ENCODE results near the gene SNED1. TPM values are rescaled to one million over a fixed set of nuclear protein-coding genes. Genes with fewer than 3 reads are reported as not detected.

The SNED1 gene
- polyA plus RNA-seq, 1 donor from 2014 or later = 0.32 TPM

- no peaks in the 10 kb centered on the region for H3K9me2 ChIP-seq (ENCODE audit: insufficient read depth, low read length)
- H3K4me3 ChIP-seq (ENCODE audit: low read length) = no peak overlapping the region
- H2AFZ ChIP-seq (ENCODE audit: low read depth, low read length) = no peak overlapping the region
- H3K79me2 ChIP-seq (replicated peaks; ENCODE audit: insufficient read depth, low read length) = no peaks in the 10 kb centered on the region
- H3F3A ChIP-seq (ENCODE audit: insufficient read depth, low read length, poor library complexity, severe bottlenecking) = no peaks in the 10 kb centered on the region
- no peak for TF ChIP-seq POLR2AphosphoS5 (IDR thresholded peaks at IDR 0.05)
- TF ChIP-seq EZH2 (IDR thresholded peaks at IDR 0.05; ENCODE audit: borderline replicate concordance, insufficient read depth, low read length, poor library complexity, severe bottlenecking) = no peak
- TF ChIP-seq TAF1 (IDR thresholded peaks at IDR 0.05; ENCODE audit: low read depth) = no peak
- no peak for TF ChIP-seq CTCF (IDR thresholded peaks at IDR 0.05; ENCODE audit: poor library complexity, severe bottlenecking)
- no peak for TF ChIP-seq SMC3 (conservative IDR thresholded peaks at IDR 0.05; ENCODE audit: poor library complexity)
- TF ChIP-seq RAD21 (conservative IDR thresholded peaks at IDR 0.05) = no peak
- no peak for TF ChIP-seq EP300 (conservative IDR thresholded peaks at IDR 0.05; ENCODE audit: poor library complexity, severe bottlenecking)
- no peak for TF ChIP-seq MXI1 (conservative IDR thresholded peaks at IDR 0.05; ENCODE audit: poor library complexity, severe bottlenecking)
- TF ChIP-seq REST (IDR thresholded peaks at IDR 0.05; ENCODE audit: borderline replicate concordance) = no peak
- no peaks in the 10 kb centered on the region for H3K27me3 ChIP-seq (ENCODE audit: insufficient read depth, low read depth, low read length)
- no peaks in the 10 kb centered on the region for H3K36me3 ChIP-seq (ENCODE audit: insufficient read depth, low read length)
- no peak overlapping the region for H3K27ac ChIP-seq (ENCODE audit: low read length)
- no peak overlapping the region for H3K9ac ChIP-seq (ENCODE audit: low read length)
- H4K20me1 ChIP-seq (ENCODE audit: insufficient read depth) = no peaks in the 10 kb centered on the region
- no peaks in the 10 kb centered on the region for H3K9me3 ChIP-seq (ENCODE audit: low read length)
- no peak overlapping the region for H3K4me2 ChIP-seq (ENCODE audit: low read length)
Observed at GRCh38 chr2:240954436-240955305, 43.7 kb upstream of the SNED1 start.

- Histone ChIP-seq H3K79me2 (replicated peaks; ENCODE audit: insufficient read depth, low read length) (no peaks in the 10 kb centered on the region), H3K27me3 (ENCODE audit: insufficient read depth, low read depth, low read length) (no peaks in the 10 kb centered on the region), H4K20me1 (ENCODE audit: insufficient read depth) (no peaks in the 10 kb centered on the region), H3K36me3 (ENCODE audit: insufficient read depth, low read length) (no peaks in the 10 kb centered on the region), H3K9me2 (ENCODE audit: insufficient read depth, low read length) (no peaks in the 10 kb centered on the region), H3F3A (ENCODE audit: insufficient read depth, low read length, poor library complexity, severe bottlenecking) (no peaks in the 10 kb centered on the region), H3K4me2 (ENCODE audit: low read length) (no peak overlapping the region), H3K4me3 (ENCODE audit: low read length) (no peak overlapping the region), H3K9ac (ENCODE audit: low read length) (no peak overlapping the region), H3K9me3 (ENCODE audit: low read length) (no peaks in the 10 kb centered on the region), H3K27ac (ENCODE audit: low read length) (no peak overlapping the region), H2AFZ (ENCODE audit: low read depth, low read length) (no peak overlapping the region)
- no peak for TF ChIP-seq MXI1 (conservative IDR thresholded peaks at IDR 0.05; ENCODE audit: poor library complexity, severe bottlenecking)
- TF ChIP-seq TAF1 (IDR thresholded peaks at IDR 0.05; ENCODE audit: low read depth) = no peak
- TF ChIP-seq CTCF (IDR thresholded peaks at IDR 0.05; ENCODE audit: poor library complexity, severe bottlenecking) = no peak
- no peak for TF ChIP-seq EZH2 (IDR thresholded peaks at IDR 0.05; ENCODE audit: borderline replicate concordance, insufficient read depth, low read length, poor library complexity, severe bottlenecking)
Observed at GRCh38 chr2:240955306-240956170, 42.9 kb upstream of the SNED1 start.

All from neural cell (in vitro differentiated cells).